SU-DHL-6 (cell line): Measurements from ENCODE around the gene B9D2.

Experiments used
- H2AFZ ChIP-seq: fragments of 200-600 bp; sonication (generic); 2 replicates; pipeline ENCODE4 v1.6.1; 2014; ENCODE audit warnings: low read depth, mild to moderate bottlenecking, moderate library complexity, mixed read lengths, antibody characterized with exemption, low read length; ENCODE audit not compliant: severe bottlenecking
- H3F3A ChIP-seq: fragments of 200-600 bp; shearing (Covaris generic); 2 replicates; pipeline ENCODE4 v1.6.0; 2016; ENCODE audit warnings: antibody characterized with exemption, mild to moderate bottlenecking; ENCODE audit not compliant: insufficient read depth
- H3K27ac ChIP-seq: fragments of 200-600 bp; sonication (generic); 2 replicates; pipeline ENCODE4 v1.5.1; 2016; ENCODE audit warnings: low read depth, mild to moderate bottlenecking, low read length, moderate library complexity, mixed read lengths
- H3K27me3 ChIP-seq: fragments of 200-600 bp; sonication (generic), shearing (Covaris generic); 2 replicates; pipeline ENCODE4 v1.6.0; 2014; ENCODE audit warnings: mild to moderate bottlenecking, low read length
- H3K36me3 ChIP-seq: fragments of 200-600 bp; sonication (generic); 2 replicates; pipeline ENCODE4 v1.6.1; 2014; ENCODE audit warnings: mild to moderate bottlenecking, low read length, mixed read lengths
- H3K4me2 ChIP-seq: fragments of 300-600, 200-600 bp; shearing (Covaris generic), sonication (generic); 2 replicates; pipeline ENCODE4 v1.6.0; 2014; ENCODE audit warnings: low read length, low read depth, mild to moderate bottlenecking; ENCODE audit not compliant: poor library complexity, severe bottlenecking
- H3K4me3 ChIP-seq: fragments of 200-600 bp; sonication (generic); 2 replicates; pipeline ENCODE4 v1.5.1; 2014; ENCODE audit warnings: antibody characterized with exemption, low read length, mild to moderate bottlenecking, mixed read lengths; ENCODE audit not compliant: insufficient read depth, poor library complexity, severe bottlenecking
- H3K79me2 ChIP-seq: fragments of 200-600 bp; sonication (generic); 2 replicates; pipeline ENCODE4 v1.6.1; 2014; ENCODE audit warnings: mild to moderate bottlenecking, low read length, moderate library complexity; ENCODE audit not compliant: insufficient read depth
- H3K9ac ChIP-seq: fragments of 200-600 bp; sonication (generic); 2 replicates; pipeline ENCODE4 v1.7.0; 2014; ENCODE audit warnings: mild to moderate bottlenecking, low read length
- H3K9me2 ChIP-seq: fragments of 200-600 bp; sonication (generic); replicated peaks from 2 replicates; pipeline ENCODE4 v1.6.1; 2014; ENCODE audit warnings: low read length; ENCODE audit not compliant: insufficient read depth
- H3K9me3 ChIP-seq: fragments of 200-600 bp; sonication (generic); 2 replicates; pipeline ENCODE4 v1.6.1; 2014; ENCODE audit warnings: low read length, mixed read lengths; ENCODE audit not compliant: insufficient read depth
- H4K20me1 ChIP-seq: fragments of 200-600 bp; sonication (generic); 2 replicates; pipeline ENCODE4 v1.6.1; 2014; ENCODE audit warnings: low read depth, mild to moderate bottlenecking, antibody characterized with exemption, low read length, moderate library complexity, mixed read lengths
- EZH2phosphoT487 ChIP-seq: fragments of 200-600 bp; sonication (generic), shearing (Covaris generic); conservative IDR thresholded peaks from 2 replicates; pipeline ENCODE4 v1.6.1; 2018; ENCODE audit warnings: mild to moderate bottlenecking, antibody characterized with exemption, low read length, moderate library complexity, mixed read lengths
- TF ChIP-seq, protein P1 (sequence below): fragments of 200-600 bp; sonication (generic); IDR thresholded peaks from one replicate; pipeline ENCODE4 v1.5.1; 2017; ENCODE audit warnings: antibody characterized with exemption, mild to moderate bottlenecking, low read length, moderate library complexity; ENCODE audit not compliant: insufficient read depth, poor library complexity, severe bottlenecking

B9D2 gene

DNA sequence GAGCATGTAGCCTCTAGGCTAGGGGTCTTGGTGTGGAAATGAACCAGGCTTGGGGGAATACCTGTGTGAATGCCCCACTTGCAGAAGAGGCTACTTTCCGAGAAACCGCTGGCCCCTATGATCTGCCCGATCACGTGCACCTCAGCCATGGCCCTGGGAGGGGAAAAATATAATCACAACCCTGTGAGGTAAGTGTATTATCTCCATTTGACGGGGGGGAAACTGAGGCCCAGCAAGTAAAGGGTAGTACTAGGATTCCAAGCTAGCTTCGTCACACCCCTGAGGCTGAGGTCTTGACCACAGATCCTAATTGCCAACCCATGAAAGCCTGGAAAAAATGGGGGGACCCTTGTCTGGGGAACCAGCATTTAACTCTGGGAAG, 587 bp downstream of the B9D2 start:
- H3K27me3 ChIP-seq = no peaks in the 10 kb centered on the region
- TF ChIP-seq, protein P1, sequence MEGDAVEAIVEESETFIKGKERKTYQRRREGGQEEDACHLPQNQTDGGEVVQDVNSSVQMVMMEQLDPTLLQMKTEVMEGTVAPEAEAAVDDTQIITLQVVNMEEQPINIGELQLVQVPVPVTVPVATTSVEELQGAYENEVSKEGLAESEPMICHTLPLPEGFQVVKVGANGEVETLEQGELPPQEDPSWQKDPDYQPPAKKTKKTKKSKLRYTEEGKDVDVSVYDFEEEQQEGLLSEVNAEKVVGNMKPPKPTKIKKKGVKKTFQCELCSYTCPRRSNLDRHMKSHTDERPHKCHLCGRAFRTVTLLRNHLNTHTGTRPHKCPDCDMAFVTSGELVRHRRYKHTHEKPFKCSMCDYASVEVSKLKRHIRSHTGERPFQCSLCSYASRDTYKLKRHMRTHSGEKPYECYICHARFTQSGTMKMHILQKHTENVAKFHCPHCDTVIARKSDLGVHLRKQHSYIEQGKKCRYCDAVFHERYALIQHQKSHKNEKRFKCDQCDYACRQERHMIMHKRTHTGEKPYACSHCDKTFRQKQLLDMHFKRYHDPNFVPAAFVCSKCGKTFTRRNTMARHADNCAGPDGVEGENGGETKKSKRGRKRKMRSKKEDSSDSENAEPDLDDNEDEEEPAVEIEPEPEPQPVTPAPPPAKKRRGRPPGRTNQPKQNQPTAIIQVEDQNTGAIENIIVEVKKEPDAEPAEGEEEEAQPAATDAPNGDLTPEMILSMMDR = no peak
- TF ChIP-seq EZH2phosphoT487 = no peak
- H2AFZ ChIP-seq = peak overlapping the region; percentile 86

DNA sequence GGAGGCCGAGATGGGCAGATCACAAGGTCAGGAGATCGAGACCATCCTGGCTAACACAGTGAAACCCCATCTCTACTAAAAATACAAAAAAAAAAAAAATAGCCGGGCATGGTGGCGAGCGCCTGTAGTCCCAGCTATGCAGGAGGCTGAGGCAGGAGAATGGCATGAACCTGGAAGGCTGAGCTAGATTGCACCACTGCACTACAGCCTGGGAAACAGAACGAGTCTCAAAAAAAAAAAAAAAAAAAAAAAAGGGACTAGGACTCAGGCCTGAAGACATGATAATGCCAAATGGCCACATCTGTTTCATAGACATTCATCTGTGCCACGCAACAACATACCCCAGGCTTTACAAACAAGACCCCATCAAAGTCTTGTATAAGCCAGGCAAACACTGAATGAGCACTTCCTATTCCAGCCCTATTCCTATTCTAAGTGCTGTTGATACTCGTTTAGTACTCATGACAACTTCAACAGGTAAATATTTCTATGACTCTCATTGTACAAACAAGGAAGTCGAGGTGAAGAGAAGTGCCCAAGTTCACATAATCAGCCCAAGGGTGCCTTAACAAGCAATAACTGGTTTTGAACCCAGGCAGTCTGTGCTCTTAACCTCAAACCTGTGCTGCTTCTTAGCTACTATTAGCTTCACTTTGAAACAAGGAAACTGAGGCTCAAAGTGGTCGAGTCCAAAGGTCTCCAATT, 1.7 kb downstream of the B9D2 start:
- H3F3A ChIP-seq = peaks cover 5% of the 10 kb centered on the region; the same call in 1 of the 2 replicates
- no peaks in the 10 kb centered on the region for H3K27me3 ChIP-seq
- H2AFZ ChIP-seq = no peak overlapping the region
- H3K27ac ChIP-seq = no peak overlapping the region
- no peaks in the 10 kb centered on the region for H4K20me1 ChIP-seq
- H3K9me2 ChIP-seq = no peaks in the 10 kb centered on the region
- no peaks in the 10 kb centered on the region for H3K9me3 ChIP-seq
- H3K4me3 ChIP-seq = no peak overlapping the region
- H3K36me3 ChIP-seq = no peaks in the 10 kb centered on the region
- H3K9ac ChIP-seq = no peak overlapping the region
- no peak overlapping the region for H3K4me2 ChIP-seq
- TF ChIP-seq, protein P1 = no peak
- TF ChIP-seq EZH2phosphoT487 = no peak
- peaks cover 17% of the 10 kb centered on the region; the same call in 1 of the 2 replicates for H3K79me2 ChIP-seq

More for the DNA sequence above, 587 bp downstream of the B9D2 start:
- no peaks in the 10 kb centered on the region for H3K9me3 ChIP-seq
- no peaks in the 10 kb centered on the region for H4K20me1 ChIP-seq
- H3K36me3 ChIP-seq = no peaks in the 10 kb centered on the region
- H3K79me2 ChIP-seq = peaks cover 17% of the 10 kb centered on the region; the same call in 1 of the 2 replicates
- H3K9me2 ChIP-seq = no peaks in the 10 kb centered on the region
- peak overlapping the region; percentile 86 for H3K4me2 ChIP-seq
- H3K27ac ChIP-seq = peak overlapping the region; percentile 94
- peak overlapping the region; percentile 80 for H3K4me3 ChIP-seq
- H3F3A ChIP-seq = peaks cover 5% of the 10 kb centered on the region; the same call in 1 of the 2 replicates
- peak overlapping the region; percentile 78 for H3K9ac ChIP-seq

DNA sequence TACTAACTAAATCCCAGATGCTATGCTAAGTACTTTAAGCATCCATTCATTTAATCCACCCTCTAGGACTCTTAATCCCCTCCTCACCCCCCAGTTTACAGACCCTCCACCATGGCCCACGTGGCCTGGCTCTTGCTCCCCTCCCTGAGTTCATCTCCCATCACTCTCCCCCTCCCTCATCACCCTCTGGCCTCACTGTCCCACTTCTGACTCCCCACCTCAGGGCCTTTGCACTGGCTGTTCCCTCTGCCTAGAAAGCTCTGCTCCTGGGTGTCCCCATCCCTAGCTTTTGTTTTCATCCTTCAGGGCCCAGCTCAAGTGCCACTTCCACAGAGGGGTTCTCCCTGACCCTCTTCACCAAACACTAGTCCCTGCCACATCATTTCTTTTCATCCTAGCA, 4.2 kb downstream of the B9D2 start:
- no peak overlapping the region for H3K9ac ChIP-seq
- no peaks in the 10 kb centered on the region for H3K9me3 ChIP-seq
- no peak overlapping the region for H2AFZ ChIP-seq
- no peak overlapping the region for H3K4me2 ChIP-seq
- no peaks in the 10 kb centered on the region for H3K27me3 ChIP-seq
- H3F3A ChIP-seq = peaks cover 5% of the 10 kb centered on the region; the same call in 1 of the 2 replicates
- H3K36me3 ChIP-seq = no peaks in the 10 kb centered on the region
- H3K79me2 ChIP-seq = peaks cover 5% of the 10 kb centered on the region; the same call in 1 of the 2 replicates
- no peak overlapping the region for H3K27ac ChIP-seq
- no peaks in the 10 kb centered on the region for H4K20me1 ChIP-seq
- H3K9me2 ChIP-seq = no peaks in the 10 kb centered on the region
- no peak overlapping the region for H3K4me3 ChIP-seq
- TF ChIP-seq, protein P1 = no peak
- TF ChIP-seq EZH2phosphoT487 = no peak
